Measurements from ENCODE around the gene CDKN2B. TPM values are rescaled to one million over a fixed set of nuclear protein-coding genes. Genes with fewer than 3 reads are reported as not detected.

The CDKN2B gene
- total RNA-seq, 1 experiment from 2014 or later, result 0.05 TPM

GRCh38 chr9:22033012-22033630 is 24.0 kb upstream of the CDKN2B start:
- no TSS peak for BruUV-seq (replicated peaks)
- H3K36me3 ChIP-seq (ENCODE audit: control insufficient read depth, insufficient read depth, low read length), result no peaks in the 10 kb centered on the region
- intact Hi-C loops (cut with micrococcal nuclease; ENCODE audit: unreplicated experiment), result no loop called here
- H3K27me3 ChIP-seq (ENCODE audit: control insufficient read depth, insufficient read depth, low read length), result no peaks in the 10 kb centered on the region
- ChIA-PET POLR2A (no interaction called here), CTCF (no interaction called here)
- no peak overlapping the region for H3K4me3 ChIP-seq (ENCODE audit: low read depth in 2 of 2, low read length in 2 of 2)
- TF ChIP-seq CTCF (IDR thresholded peaks at IDR 0.05), result no peak
- no peak for TF ChIP-seq REST (IDR thresholded peaks at IDR 0.05; ENCODE audit: insufficient read depth in 1 of 2, low read depth in 2 of 2, low read length in 1 of 2)
- TF ChIP-seq SIN3A (IDR thresholded peaks at IDR 0.05; ENCODE audit: borderline replicate concordance, insufficient read depth, low read depth, low read length), result no peak
- TF ChIP-seq POLR2AphosphoS5 (IDR thresholded peaks at IDR 0.05; ENCODE audit: low read depth, low read length), result no peak
- no peak for TF ChIP-seq TCF7L2 (IDR thresholded peaks at IDR 0.05; ENCODE audit: low read depth, low read length)
- H3K9me3 ChIP-seq (ENCODE audit: control insufficient read depth, insufficient read depth, low read depth, low read length), result no peaks in the 10 kb centered on the region
- in situ Hi-C loops (cut with HindIII; ENCODE audit: low pct_unique_long_range_greater_than_20kb, low sequenced_read_pairs), result no loop called here
- H3K27ac ChIP-seq (ENCODE audit: low read length), result no peak overlapping the region
- H3K4me1 ChIP-seq (ENCODE audit: control insufficient read depth, insufficient read depth, low read length), result no peaks in the 10 kb centered on the region
- ATAC-seq (no peak), DNase-seq (ENCODE audit: low read depth, low spot score) (no peak)

- intact Hi-C loops (cut with micrococcal nuclease; ENCODE audit: unreplicated experiment) (no loop called here), in situ Hi-C loops (cut with HindIII; ENCODE audit: low pct_unique_long_range_greater_than_20kb, low sequenced_read_pairs) (no loop called here)
- no peaks in the 10 kb centered on the region for H3K4me1 ChIP-seq (ENCODE audit: control insufficient read depth, insufficient read depth, low read length)
- DNase-seq (ENCODE audit: low read depth, low spot score) (no peak), ATAC-seq (no peak)
- TF ChIP-seq REST (IDR thresholded peaks at IDR 0.05; ENCODE audit: insufficient read depth in 1 of 2, low read depth in 2 of 2, low read length in 1 of 2) (no peak), POLR2AphosphoS5 (IDR thresholded peaks at IDR 0.05; ENCODE audit: low read depth, low read length) (no peak), CTCF (IDR thresholded peaks at IDR 0.05) (no peak), TCF7L2 (IDR thresholded peaks at IDR 0.05; ENCODE audit: low read depth, low read length) (no peak), SIN3A (IDR thresholded peaks at IDR 0.05; ENCODE audit: borderline replicate concordance, insufficient read depth, low read depth, low read length) (no peak)
- no peak overlapping the region for H3K4me3 ChIP-seq (ENCODE audit: low read depth in 2 of 2, low read length in 2 of 2)
- ChIA-PET CTCF (no interaction called here), POLR2A (no interaction called here)
- no peaks in the 10 kb centered on the region for H3K36me3 ChIP-seq (ENCODE audit: control insufficient read depth, insufficient read depth, low read length)
- no TSS peak for BruUV-seq (replicated peaks)
- no peaks in the 10 kb centered on the region for H3K9me3 ChIP-seq (ENCODE audit: control insufficient read depth, insufficient read depth, low read depth, low read length)
- no peaks in the 10 kb centered on the region for H3K27me3 ChIP-seq (ENCODE audit: control insufficient read depth, insufficient read depth, low read length)
- H3K27ac ChIP-seq (ENCODE audit: low read length), result no peak overlapping the region
These were observed 22.7 kb upstream of the CDKN2B start for GRCh38 chr9:22031655-22032411.
